K562 (cell line): ENCODE data around the gene TARS2. TPM values are rescaled to one million over a fixed set of nuclear protein-coding genes. Genes with fewer than 3 reads are reported as not detected.
A peak's percentile ranks its signal among the peaks of the same experiment; 100 is the strongest.

Source experiments
- ATAC-seq: fragments of 200-7000 bp; cut with Tn5 transposase; 3 replicates; pipeline ENCODE4 v1.9.1; 2020; ENCODE audit warnings: moderate library complexity
- BruUV-seq: library from RNA; stranded (reverse); fragments of 400-500 nt; replicated peaks from 2 replicates; lab custom pipeline; 2021; lab: Mats Ljungman, UMichigan
- CTCF ChIA-PET: fragments of 300-600 bp; formaldehyde crosslinking; extraction: SDS; loops from one replicate; lab custom pipeline; 2021; ENCODE audit warnings: low intra/inter-chr PET ratio; lab: Yijun Ruan, JAX
- POLR2A ChIA-PET: fragments of 300-600, 350-650 bp; sonication (Branson Sonifier 250); formaldehyde crosslinking; extraction: SDS; loops from one replicate; lab custom pipeline; 2021; ENCODE audit warnings: antibody characterized with exemption, inconsistent platforms; lab: Yijun Ruan, JAX
- DNase-seq, 4 experiments: peaks; one replicate each; pipeline versions ENCODE4 v3.0.0 to v3.0.0-alpha.2; 2011 to 2018; ENCODE audit warnings: low spot score in 3 of 4, mixed read lengths in 3 of 4; ENCODE audit errors: extremely low read depth in 1 of 4
- FAIRE-seq: peaks from 2 replicates; lab custom pipeline; 2011; peaks lifted over from hg19 to GRCh38; lab: Jason Lieb, UNC
- H2AFZ ChIP-seq: 2 replicates; pipeline ENCODE4 v1.6.0; 2011; ENCODE audit warnings: low read depth, low read length, control low read depth, inconsistent platforms
- H3K27ac ChIP-seq: fragments of 200-600 bp; 3 replicates; pipeline ENCODE4 v1.8.0; 2011; ENCODE audit warnings: low read depth, mild to moderate bottlenecking, control low read depth, inconsistent platforms, low read length, moderate library complexity, mixed read lengths; ENCODE audit errors: extremely low read depth
- H3K27me3 ChIP-seq, 2 experiments: fragments of 300-600 bp in 1 of 2; 2 replicates in 1 of 2; 3 replicates in 1 of 2; pipeline versions ENCODE4 v1.6.0 to v1.8.0; 2011; ENCODE audit warnings: inconsistent platforms in 2 of 2, low read length in 2 of 2, mild to moderate bottlenecking in 1 of 2, mixed read lengths in 1 of 2, moderate library complexity in 1 of 2; ENCODE audit not compliant: control insufficient read depth in 2 of 2, insufficient read depth in 2 of 2
- H3K36me3 ChIP-seq: fragments of 300-600 bp; 3 replicates; pipeline ENCODE4 v1.8.0; 2011; ENCODE audit warnings: mild to moderate bottlenecking, low read length, inconsistent platforms; ENCODE audit not compliant: control insufficient read depth, insufficient read depth
- H3K4me1 ChIP-seq, 2 experiments: fragments of 200-600 bp in 1 of 2; replicated peaks in 1 of 2; 2 replicates in 1 of 2; 3 replicates in 1 of 2; pipeline versions ENCODE4 v1.5.1 to v1.8.0; 2011; ENCODE audit warnings: inconsistent platforms in 2 of 2, low read length in 2 of 2, mild to moderate bottlenecking in 1 of 2, mixed read lengths in 1 of 2, moderate library complexity in 1 of 2; ENCODE audit not compliant: control insufficient read depth in 2 of 2, insufficient read depth in 2 of 2
- H3K4me2 ChIP-seq: 2 replicates; pipeline ENCODE4 v1.6.1; 2011; ENCODE audit warnings: low read length, control low read depth, inconsistent platforms, mixed read lengths; ENCODE audit not compliant: insufficient read depth
- H3K4me3 ChIP-seq: fragments of 200-600 bp; sonication (generic), shearing (Covaris generic); 2 replicates; pipeline ENCODE4 v1.5.1; 2016; ENCODE audit warnings: control low read depth, inconsistent platforms
- H3K79me2 ChIP-seq: fragments of 200-600 bp; 3 replicates; pipeline ENCODE4 v1.8.0; 2011; ENCODE audit warnings: low read length, inconsistent platforms; ENCODE audit not compliant: control insufficient read depth, insufficient read depth
- H3K9ac ChIP-seq, 2 experiments: 2 replicates each; pipeline versions ENCODE4 v1.6.0 to v1.6.1; 2011; ENCODE audit warnings: low read depth in 2 of 2, low read length in 2 of 2, control low read depth in 1 of 2, inconsistent platforms in 1 of 2, mild to moderate bottlenecking in 1 of 2, mixed read lengths in 1 of 2; ENCODE audit not compliant: insufficient read depth in 1 of 2
- H3K9me1 ChIP-seq: one replicate; pipeline ENCODE4 v1.6.0; 2011; ENCODE audit warnings: inconsistent platforms, mild to moderate bottlenecking, low read length, moderate library complexity; ENCODE audit not compliant: control insufficient read depth, insufficient read depth
- H3K9me3 ChIP-seq: replicated peaks from 2 replicates; pipeline ENCODE4 v1.5.1; 2011; ENCODE audit warnings: low read depth, low read length, inconsistent platforms; ENCODE audit not compliant: control insufficient read depth, insufficient read depth
- H4K20me1 ChIP-seq: replicated peaks from 2 replicates; pipeline ENCODE4 v1.6.1; 2011; ENCODE audit warnings: low read length, inconsistent platforms, mixed read lengths; ENCODE audit not compliant: control insufficient read depth, insufficient read depth
- NR4A1 ChIP-seq, 2 experiments: fragments of 250-450 bp in 1 of 2; fragments of 450-650 bp in 1 of 2; sonication (Bioruptor Pico) in 1 of 2; IDR thresholded peaks; 2 replicates each; pipeline versions ENCODE4 v1.4.0 to v1.6.1; 2016 to 2020; ENCODE audit warnings: mild to moderate bottlenecking in 2 of 2, missing compliant biosample characterization in 1 of 2, missing genetic modification characterization in 1 of 2, moderate library complexity in 1 of 2
- POLR2A ChIP-seq: fragments of 450-650 bp; conservative IDR thresholded peaks from 2 replicates; pipeline ENCODE4 v1.6.1; 2016
- POLR2AphosphoS5 ChIP-seq: IDR thresholded peaks from 2 replicates; pipeline ENCODE4 v1.6.1; 2011; ENCODE audit warnings: mild to moderate bottlenecking, low read depth, low read length, moderate library complexity; ENCODE audit not compliant: control insufficient read depth, insufficient read depth
- POLR2B ChIP-seq: fragments of 450-650 bp; IDR thresholded peaks from 2 replicates; pipeline ENCODE4 v1.6.1; 2018; ENCODE audit warnings: low read depth; ENCODE audit not compliant: partially characterized antibody
- XRCC4 ChIP-seq: IDR thresholded peaks from one replicate; pipeline ENCODE4 v1.6.1; 2011; ENCODE audit not compliant: insufficient read depth, insufficient read length; ENCODE audit errors: extremely low read depth
- ZNF239 ChIP-seq: fragments of 250-450 bp; sonication (Bioruptor Pico); IDR thresholded peaks from 2 replicates; pipeline ENCODE4 v1.4.0; 2020; ENCODE audit warnings: mild to moderate bottlenecking
- ZNF408 ChIP-seq: fragments of 250-450 bp; sonication (Bioruptor Pico); IDR thresholded peaks from 2 replicates; pipeline ENCODE4 v1.4.0; 2020; ENCODE audit warnings: low read depth, mild to moderate bottlenecking, moderate library complexity
- WGBS: fragments of 100-300 bp; shearing (Covaris generic); methylation state at CpG from one replicate; pipeline ENCODE4 v1.1.6; 2016; ENCODE audit warnings: low coverage, mixed read lengths; ENCODE audit not compliant: insufficient coverage; ENCODE audit errors: missing lambda C conversion rate; 5-methylcytosine and 5-hydroxymethylcytosine counted together
- in situ Hi-C: fragments of 300-500 bp; cut with MboI; formaldehyde crosslinking; loops from 4 replicates; pipeline ENCODE4 v1.15.0; 2018; ENCODE audit warnings: inconsistent platforms, mixed read lengths
- intact Hi-C: fragments of 100-400 bp; cut with micrococcal nuclease; formaldehyde crosslinking; loops from 2 replicates; pipeline ENCODE4 v1.14.2; 2022
- polyA plus RNA-seq, 8 experiments: library from polyadenylated mRNA; depleted of rRNA in 4 of 8; stranded (reverse) in 5 of 8; unstranded in 3 of 8; fragments of >200 nt; fragmentation: Nextera tagmentation in 2 of 8; fragmentation: Illumina TruSeq in 1 of 8; extraction: Ambion mirVana in 2 of 8; extraction: Trizol in 1 of 8; gene quantifications; 2 replicates each; pipeline versions ENCODE4 v1.2.1 to v1.2.3, GENCODE V29; 2011 to 2014; ENCODE audit warnings: inconsistent platforms in 1 of 8, missing spikeins in 1 of 8
- total RNA-seq, 7 experiments: library from RNA; depleted of rRNA in 6 of 7; stranded (reverse); fragments of >200 nt in 6 of 7; fragmentation: Illumina TruSeq in 2 of 7; extraction: Trizol in 2 of 7; gene quantifications; 2 replicates each; pipeline versions ENCODE4 v1.2.1 to v1.2.3, GENCODE V29; 2011 to 2021; ENCODE audit warnings: low replicate concordance in 1 of 7
- TF ChIP-seq, protein P1 (sequence below): sonication (generic); formaldehyde crosslinking; IDR thresholded peaks from 2 replicates; pipeline ENCODE4 v1.8.0; 2023; ENCODE audit warnings: mild to moderate bottlenecking, missing genetic modification reagents
- TF ChIP-seq, protein P2 (sequence below): fragments of 450-650 bp; IDR thresholded peaks from 2 replicates; pipeline ENCODE4 v1.6.1; 2017; ENCODE audit warnings: mild to moderate bottlenecking, moderate library complexity
- TF ChIP-seq, protein P3 (sequence below), 2 experiments: fragments of 450-650 bp; formaldehyde crosslinking in 1 of 2; IDR thresholded peaks; 2 replicates each; pipeline versions ENCODE4 v1.4.0 to v1.6.1; 2014 to 2020; ENCODE audit warnings: mild to moderate bottlenecking in 2 of 2, borderline replicate concordance in 1 of 2, low read depth in 1 of 2

TARS2 gene
- total and polyA plus RNA-seq, 9 of the 15 experiments (the other 6 are each of a cell fraction or from before 2014, with no cell fraction given): 17.0 to 64.2 (median 39.4) TPM

DNA sequence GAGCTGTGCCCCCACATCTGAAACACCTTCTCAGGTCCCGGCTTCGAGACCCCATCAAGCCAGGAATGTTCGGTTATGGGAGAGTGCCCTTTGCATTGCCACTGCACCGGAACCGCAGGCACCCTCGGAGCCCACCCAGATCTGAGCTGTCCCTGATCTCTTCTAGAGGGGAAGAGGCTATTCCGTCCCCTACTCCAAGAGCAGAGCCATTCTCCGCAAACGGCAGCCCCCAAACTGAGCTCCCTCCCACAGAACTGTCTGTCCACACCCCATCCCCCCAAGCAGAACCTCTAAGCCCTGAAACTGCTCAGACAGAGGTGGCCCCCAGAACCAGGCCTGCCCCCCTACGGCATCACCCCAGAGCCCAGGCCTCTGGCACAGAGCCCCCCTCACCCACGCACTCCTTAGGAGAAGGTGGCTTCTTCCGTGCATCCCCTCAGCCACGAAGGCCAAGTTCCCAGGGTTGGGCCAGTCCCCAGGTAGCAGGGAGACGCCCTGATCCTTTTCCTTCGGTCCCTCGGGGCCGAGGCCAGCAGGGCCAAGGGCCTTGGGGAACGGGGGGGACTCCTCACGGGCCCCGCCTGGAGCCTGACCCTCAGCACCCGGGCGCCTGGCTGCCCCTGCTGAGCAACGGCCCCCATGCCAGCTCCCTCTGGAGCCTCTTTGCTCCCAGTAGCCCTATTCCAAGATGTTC is 66.3 kb downstream of the TARS2 start:
- DNase-seq: no peak
- CTCF ChIA-PET: no interaction called here
- TF ChIP-seq POLR2AphosphoS5 (0 out of 2 replicates have a peak, but pooled peaks have one; percentile 22), POLR2A (0 out of 2 replicates have a peak, but pooled peaks have one; percentile 41), NR4A1 (CRISPR knock-in tag; IDR thresholded peaks at IDR 0.05) (no peak), NR4A1 (tag; IDR thresholded peaks at IDR 0.05) (no peak), POLR2B (peak; percentile 32), ZNF239 (CRISPR knock-in tag) (no peak), XRCC4 (no peak), ZNF408 (CRISPR knock-in tag) (no peak)
- TF ChIP-seq, protein P1, sequence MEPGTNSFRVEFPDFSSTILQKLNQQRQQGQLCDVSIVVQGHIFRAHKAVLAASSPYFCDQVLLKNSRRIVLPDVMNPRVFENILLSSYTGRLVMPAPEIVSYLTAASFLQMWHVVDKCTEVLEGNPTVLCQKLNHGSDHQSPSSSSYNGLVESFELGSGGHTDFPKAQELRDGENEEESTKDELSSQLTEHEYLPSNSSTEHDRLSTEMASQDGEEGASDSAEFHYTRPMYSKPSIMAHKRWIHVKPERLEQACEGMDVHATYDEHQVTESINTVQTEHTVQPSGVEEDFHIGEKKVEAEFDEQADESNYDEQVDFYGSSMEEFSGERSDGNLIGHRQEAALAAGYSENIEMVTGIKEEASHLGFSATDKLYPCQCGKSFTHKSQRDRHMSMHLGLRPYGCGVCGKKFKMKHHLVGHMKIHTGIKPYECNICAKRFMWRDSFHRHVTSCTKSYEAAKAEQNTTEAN (CRISPR knock-in tag): no peak
- TF ChIP-seq, protein P2, sequence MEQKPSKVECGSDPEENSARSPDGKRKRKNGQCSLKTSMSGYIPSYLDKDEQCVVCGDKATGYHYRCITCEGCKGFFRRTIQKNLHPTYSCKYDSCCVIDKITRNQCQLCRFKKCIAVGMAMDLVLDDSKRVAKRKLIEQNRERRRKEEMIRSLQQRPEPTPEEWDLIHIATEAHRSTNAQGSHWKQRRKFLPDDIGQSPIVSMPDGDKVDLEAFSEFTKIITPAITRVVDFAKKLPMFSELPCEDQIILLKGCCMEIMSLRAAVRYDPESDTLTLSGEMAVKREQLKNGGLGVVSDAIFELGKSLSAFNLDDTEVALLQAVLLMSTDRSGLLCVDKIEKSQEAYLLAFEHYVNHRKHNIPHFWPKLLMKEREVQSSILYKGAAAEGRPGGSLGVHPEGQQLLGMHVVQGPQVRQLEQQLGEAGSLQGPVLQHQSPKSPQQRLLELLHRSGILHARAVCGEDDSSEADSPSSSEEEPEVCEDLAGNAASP: no peak
- TF ChIP-seq, protein P3, sequence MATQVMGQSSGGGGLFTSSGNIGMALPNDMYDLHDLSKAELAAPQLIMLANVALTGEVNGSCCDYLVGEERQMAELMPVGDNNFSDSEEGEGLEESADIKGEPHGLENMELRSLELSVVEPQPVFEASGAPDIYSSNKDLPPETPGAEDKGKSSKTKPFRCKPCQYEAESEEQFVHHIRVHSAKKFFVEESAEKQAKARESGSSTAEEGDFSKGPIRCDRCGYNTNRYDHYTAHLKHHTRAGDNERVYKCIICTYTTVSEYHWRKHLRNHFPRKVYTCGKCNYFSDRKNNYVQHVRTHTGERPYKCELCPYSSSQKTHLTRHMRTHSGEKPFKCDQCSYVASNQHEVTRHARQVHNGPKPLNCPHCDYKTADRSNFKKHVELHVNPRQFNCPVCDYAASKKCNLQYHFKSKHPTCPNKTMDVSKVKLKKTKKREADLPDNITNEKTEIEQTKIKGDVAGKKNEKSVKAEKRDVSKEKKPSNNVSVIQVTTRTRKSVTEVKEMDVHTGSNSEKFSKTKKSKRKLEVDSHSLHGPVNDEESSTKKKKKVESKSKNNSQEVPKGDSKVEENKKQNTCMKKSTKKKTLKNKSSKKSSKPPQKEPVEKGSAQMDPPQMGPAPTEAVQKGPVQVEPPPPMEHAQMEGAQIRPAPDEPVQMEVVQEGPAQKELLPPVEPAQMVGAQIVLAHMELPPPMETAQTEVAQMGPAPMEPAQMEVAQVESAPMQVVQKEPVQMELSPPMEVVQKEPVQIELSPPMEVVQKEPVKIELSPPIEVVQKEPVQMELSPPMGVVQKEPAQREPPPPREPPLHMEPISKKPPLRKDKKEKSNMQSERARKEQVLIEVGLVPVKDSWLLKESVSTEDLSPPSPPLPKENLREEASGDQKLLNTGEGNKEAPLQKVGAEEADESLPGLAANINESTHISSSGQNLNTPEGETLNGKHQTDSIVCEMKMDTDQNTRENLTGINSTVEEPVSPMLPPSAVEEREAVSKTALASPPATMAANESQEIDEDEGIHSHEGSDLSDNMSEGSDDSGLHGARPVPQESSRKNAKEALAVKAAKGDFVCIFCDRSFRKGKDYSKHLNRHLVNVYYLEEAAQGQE (IDR thresholded peaks at IDR 0.05; ENCODE audit: borderline replicate concordance): no peak
- TF ChIP-seq, protein P3 (CRISPR knock-in tag; IDR thresholded peaks at IDR 0.05; ENCODE audit: low read depth): no peak

More for the DNA sequence above, 66.3 kb downstream of the TARS2 start:
- FAIRE-seq (no peak), ATAC-seq (no peak)
- no peaks in the 10 kb centered on the region for H3K27me3 ChIP-seq
- intact Hi-C loops: loop anchor here (2.0 kb wide), 1 partner anchor 21 kb away; no protein-coding TSS in a partner anchor
- POLR2A ChIA-PET: interaction anchor here (0.5 to 2.7 kb wide), 6 partner anchors 9 to 296 kb away, joined by 3 to 10 read pairs (median 3); partner anchors contain the start of gene CA14
- no peaks in the 10 kb centered on the region for H3K9me3 ChIP-seq
- in situ Hi-C loops: no loop called here
- peaks cover 9% of the 10 kb centered on the region for H4K20me1 ChIP-seq
- H3K27ac ChIP-seq: peak overlapping the region; percentile 77; the same call in 2 of the 3 replicates
- peak overlapping the region in 1 of 2 experiments; percentile 84; a peak in 3 of 4 replicates for H3K9ac ChIP-seq
- H3K4me2 ChIP-seq: no peak overlapping the region
- H3K4me3 ChIP-seq: no peak overlapping the region
- 95% methylated on average over 21 of the region's 23 CpGs for WGBS
- H3K4me1 ChIP-seq: peaks cover 28 to 83% of the 10 kb centered on the region in 2 experiments
- peaks cover 77% of the 10 kb centered on the region for H3K79me2 ChIP-seq
- peaks cover 67% of the 10 kb centered on the region for H3K36me3 ChIP-seq
- no TSS peak for BruUV-seq
- no peak overlapping the region for H2AFZ ChIP-seq
- no peaks in the 10 kb centered on the region for H3K9me1 ChIP-seq
